GM18507 (cell line): ENCODE results near the gene GCC1.
"Not testable (repeated sequence)": the region's sequence is repeated elsewhere in the genome, so short reads cannot be mapped to it uniquely, and the experiment has no call there.

Experiments
- DNase-seq: peaks from one replicate; pipeline ENCODE4 v3.0.0; 2011; ENCODE audit warnings: low read depth; ENCODE audit not compliant: insufficient read length; ENCODE audit errors: extremely low spot score
- FAIRE-seq: peaks from 2 replicates; lab custom pipeline; 2011; peaks lifted over from hg19 to GRCh38; lab: Jason Lieb, UNC

GCC1 gene

DNA sequence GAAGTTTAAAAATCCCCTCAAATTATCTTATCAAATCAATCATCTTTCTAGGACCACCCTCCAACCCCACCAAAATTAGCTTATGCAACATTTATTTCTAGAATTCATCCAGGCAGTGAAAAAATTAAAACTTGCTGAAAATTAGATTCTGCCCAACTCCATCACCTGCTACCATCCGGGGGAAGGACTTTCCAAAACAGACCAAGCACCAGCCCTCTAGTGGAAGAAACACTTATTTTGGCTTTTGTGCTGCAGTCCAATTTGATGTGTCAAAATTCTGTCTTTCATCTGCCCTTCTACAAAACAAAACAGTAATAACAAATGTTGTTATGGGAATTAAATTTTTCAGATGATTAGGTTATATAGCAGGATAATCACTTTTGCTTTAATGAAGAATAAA, 35.1 kb downstream of the GCC1 start:
- FAIRE-seq (no peak), DNase-seq (no peak)

DNA sequence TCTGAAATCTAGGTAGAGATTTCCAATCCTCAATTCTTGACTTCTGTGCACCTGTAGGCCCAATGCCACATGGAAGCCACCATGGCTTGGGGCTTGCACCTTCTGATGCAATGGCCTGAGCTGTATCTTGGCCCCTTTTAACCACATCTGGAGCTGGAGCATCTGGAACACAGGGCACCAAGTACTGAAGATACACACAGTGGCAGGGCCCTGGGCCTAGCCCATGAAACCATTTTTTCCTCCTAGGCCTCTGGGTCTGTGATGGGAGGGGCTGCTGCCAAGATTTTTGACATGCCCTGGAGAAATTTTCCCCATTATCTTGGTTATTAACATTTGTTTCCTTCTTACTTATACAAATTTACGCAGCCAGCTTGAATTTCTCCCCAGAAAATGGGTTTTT, 39.1 kb downstream of the GCC1 start:
- FAIRE-seq (no peak), DNase-seq (no peak)

DNA sequence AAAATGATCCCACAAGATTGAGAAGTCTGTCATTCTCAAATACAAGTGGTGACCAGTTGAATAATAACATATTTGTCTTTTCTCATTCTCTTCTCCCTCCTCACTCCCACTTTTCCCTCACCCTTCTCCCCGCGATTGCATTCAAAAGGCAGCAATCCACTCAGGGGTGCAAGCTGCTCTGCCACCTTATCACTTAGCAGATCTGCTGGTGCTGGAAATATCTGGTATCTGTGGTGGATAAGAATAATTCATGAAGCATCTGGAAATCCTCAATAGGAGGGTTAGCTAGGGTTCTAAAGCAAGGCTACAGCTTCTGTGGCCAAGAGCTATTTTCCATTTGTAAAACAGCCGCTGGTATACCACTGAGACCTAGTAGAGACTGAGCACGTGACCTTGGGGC, 43.8 kb downstream of the GCC1 start:
- no peak for FAIRE-seq
- DNase-seq = no peak

DNA sequence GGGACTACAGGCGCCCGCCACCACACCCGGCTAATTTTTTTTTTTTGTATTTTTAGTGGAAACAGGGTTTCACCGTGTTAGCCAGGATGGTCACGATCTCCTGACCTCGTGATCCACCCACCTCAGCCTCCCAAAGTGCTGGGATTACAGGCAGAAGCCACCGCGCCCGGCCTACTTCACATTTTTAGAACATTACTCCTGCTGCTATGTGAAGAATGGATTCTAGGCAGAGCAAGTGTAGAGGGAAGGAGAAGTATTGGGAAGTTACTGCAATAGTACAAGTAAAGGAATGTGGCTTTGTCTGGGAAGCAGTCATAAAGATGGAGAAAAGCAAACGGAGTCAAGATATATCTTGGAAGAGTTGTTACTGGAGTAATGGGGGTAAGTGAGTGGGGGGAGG, 44.9 kb downstream of the GCC1 start:
- DNase-seq, FAIRE-seq: not testable (repeated sequence)

- DNase-seq = no peak
- FAIRE-seq = no peak
These were observed 46.3 kb downstream of the GCC1 start for GRCh38 chr7:127539116-127539515.

- DNase-seq (no peak), FAIRE-seq (no peak)
These were observed 48.7 kb downstream of the GCC1 start for GRCh38 chr7:127536741-127537140.

- FAIRE-seq = no peak
- DNase-seq = no peak
These were observed 49.1 kb downstream of the GCC1 start for GRCh38 chr7:127536394-127536691.

- DNase-seq (no peak), FAIRE-seq (no peak)
These were observed 49.6 kb downstream of the GCC1 start for GRCh38 chr7:127535546-127536393.

DNA sequence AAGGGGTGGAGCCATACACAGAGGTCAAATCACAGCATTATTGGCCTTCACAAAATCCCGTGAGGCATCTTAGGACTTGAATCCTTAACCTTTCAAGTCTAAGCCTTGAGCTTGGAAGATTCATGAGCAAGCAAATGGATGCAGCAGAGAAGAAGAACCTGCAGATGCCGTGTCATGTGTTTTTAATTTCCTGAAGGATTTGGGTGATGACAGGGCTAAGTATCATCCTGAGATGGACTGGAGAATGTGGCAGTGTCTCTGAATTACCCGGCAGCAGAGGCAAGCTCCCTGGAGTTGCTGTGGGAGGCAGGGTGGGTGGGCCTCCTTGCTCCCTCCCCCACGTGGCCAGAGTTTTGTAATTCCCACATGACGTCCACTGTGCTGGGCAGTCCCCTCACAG, 50.8 kb downstream of the GCC1 start:
- DNase-seq (no peak), FAIRE-seq (no peak)

- DNase-seq (no peak), FAIRE-seq (no peak)
These were observed 52.7 kb downstream of the GCC1 start for GRCh38 chr7:127532736-127533135.

DNA sequence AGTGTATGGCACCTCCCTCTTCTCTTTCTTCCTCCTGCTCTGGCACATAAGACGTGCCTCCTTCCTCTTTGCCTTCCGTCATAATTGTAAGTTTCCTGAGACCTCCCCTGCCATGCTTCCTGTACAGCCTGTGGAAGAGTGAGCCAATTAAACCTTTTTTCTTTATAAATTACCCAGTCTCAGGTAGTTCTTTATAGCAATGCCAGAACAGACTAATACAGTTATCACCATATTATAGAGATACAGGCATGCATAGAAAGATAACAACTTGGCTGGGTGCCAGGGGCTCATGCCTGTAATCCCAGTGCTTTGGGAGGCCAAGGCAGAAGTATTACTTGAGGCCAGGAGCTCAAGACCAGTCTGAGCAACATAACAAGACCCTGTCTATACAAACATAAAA, 53.2 kb downstream of the GCC1 start:
- FAIRE-seq = no peak
- DNase-seq = no peak
